Hematopoietic multipotent progenitor cell treated with erythropoietin and hydrocortisone succinate and interleukin-3 and kit ligand, for 8 days (in vitro differentiated cells): Measurements from ENCODE around the gene ZBTB22.
"Not testable (repeated sequence)": the region's sequence is repeated elsewhere in the genome, so short reads cannot be mapped to it uniquely, and the experiment has no call there.

Experiments used
- DNase-seq: peaks from one replicate; pipeline ENCODE4 v3.0.0-alpha.2; 2015

ZBTB22 gene

DNA sequence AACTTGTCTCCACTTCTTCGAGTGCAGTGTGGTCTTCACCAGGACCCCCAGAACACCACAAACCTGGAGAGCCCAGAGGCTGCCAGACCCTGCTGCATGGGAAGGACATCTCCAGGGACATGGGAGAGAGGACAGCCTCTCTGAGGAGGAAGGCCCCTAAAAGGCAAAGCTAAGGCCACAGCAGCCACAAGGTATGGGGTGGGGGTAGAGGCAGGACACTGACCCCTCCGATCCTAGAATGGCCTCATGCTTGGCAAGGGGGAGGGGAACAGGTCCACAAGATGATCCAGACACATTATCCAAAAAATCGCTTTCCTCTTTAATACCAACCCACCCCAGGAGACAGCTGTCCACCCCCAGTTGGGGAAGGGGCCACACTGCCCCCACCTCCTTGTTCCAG, 38.7 kb downstream of the ZBTB22 start:
- no peak for DNase-seq

DNA sequence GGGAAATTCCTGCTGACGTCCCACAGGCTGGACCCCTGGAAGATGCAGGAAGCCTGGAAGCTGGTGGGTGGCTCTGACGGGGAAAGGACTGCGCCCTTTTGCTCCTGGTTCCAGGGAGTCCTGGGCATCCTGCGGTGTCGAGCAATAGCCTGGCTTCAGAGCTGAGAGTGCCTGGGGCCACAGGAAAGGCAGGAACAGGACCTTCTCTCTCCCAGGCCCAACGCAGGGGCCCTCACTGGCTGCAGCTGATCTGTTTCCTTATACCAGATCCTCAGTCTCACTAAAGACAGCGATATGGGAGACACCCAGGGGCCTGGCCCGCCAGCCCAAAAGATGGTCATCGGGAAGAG, 39.2 kb downstream of the ZBTB22 start:
- DNase-seq: no peak

DNA sequence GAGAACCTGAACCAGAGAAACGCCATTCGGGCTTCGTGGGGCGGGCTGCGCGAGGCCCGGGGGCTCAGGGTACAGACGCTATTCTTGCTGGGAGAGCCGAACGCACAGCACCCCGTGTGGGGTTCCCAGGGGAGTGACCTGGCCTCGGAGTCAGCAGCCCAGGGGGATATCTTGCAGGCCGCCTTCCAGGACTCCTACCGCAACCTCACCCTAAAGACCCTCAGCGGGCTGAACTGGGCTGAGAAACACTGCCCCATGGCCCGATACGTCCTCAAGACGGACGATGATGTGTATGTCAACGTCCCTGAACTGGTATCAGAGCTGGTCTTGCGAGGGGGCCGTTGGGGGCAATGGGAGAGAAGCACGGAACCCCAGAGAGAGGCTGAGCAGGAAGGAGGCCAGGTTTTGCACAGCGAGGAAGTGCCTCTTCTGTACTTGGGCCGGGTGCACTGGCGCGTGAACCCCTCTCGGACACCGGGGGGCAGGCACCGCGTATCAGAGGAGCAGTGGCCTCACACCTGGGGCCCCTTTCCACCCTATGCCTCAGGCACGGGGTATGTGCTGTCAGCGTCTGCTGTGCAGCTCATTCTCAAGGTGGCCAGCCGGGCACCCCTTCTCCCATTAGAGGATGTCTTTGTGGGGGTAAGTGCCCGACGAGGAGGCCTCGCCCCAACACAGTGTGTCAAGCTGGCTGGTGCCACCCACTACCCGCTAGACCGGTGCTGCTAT, 39.7 kb downstream of the ZBTB22 start:
- DNase-seq: peak; percentile 21

DNA sequence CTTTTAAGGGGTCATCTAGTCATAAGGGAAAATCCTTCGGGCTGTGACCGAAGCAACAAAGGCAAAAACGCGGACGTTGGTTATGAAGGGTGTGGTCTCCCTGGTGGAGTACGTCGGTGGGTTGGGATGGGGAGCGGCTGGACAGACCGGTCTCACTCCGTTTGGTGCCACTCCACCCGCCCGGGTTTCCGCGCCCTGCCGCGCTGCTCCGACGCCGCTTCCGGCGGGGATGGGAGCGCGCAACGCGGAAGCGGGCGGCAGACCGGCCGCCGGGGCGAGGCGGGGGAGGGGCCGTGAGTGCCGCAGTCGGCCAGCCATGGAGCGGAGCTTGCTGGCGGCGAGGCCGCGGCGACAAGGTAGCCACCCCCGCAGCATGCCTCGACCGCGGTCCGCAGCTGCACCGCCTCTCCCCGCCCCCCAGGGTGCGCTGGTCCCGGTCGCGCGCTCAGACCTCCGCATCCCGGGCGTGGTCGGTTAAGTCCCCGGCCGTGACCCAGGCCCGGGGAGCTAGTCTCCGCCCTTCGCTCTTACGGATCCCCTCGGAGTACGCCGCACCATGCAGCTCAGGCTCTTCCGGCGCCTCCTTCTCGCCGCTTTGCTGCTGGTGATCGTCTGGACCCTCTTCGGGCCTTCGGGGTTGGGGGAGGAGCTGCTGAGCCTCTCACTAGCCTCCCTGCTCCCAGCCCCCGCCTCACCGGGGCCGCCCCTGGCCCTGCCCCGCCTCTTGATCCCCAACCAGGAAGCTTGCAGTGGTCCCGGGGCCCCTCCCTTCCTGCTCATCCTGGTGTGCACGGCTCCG, 40.5 kb downstream of the ZBTB22 start, which contains the start of gene B3GALT4:
Gene B3GALT4, plus strand, starts transcription at position 260 of the 799 bp plus-strand sequence. Its CDS starts 297 bp downstream, at position 557.
- DNase-seq: peak; percentile 86

DNA sequence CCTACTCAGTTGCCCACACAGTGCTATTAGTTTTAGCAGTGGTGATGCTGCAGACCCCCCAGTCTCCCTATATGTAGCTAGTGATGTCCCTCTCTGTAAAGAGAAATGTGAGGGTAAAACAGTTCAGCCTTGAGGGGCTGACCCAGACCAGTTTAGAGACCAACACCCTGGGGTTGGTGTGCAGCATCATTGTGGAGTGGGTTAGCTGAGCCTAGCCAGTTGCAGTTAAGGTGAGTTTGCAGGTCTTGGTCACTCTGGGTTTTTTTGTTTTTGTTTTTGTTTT, 41.0 kb downstream of the ZBTB22 start:
- no peak for DNase-seq

DNA sequence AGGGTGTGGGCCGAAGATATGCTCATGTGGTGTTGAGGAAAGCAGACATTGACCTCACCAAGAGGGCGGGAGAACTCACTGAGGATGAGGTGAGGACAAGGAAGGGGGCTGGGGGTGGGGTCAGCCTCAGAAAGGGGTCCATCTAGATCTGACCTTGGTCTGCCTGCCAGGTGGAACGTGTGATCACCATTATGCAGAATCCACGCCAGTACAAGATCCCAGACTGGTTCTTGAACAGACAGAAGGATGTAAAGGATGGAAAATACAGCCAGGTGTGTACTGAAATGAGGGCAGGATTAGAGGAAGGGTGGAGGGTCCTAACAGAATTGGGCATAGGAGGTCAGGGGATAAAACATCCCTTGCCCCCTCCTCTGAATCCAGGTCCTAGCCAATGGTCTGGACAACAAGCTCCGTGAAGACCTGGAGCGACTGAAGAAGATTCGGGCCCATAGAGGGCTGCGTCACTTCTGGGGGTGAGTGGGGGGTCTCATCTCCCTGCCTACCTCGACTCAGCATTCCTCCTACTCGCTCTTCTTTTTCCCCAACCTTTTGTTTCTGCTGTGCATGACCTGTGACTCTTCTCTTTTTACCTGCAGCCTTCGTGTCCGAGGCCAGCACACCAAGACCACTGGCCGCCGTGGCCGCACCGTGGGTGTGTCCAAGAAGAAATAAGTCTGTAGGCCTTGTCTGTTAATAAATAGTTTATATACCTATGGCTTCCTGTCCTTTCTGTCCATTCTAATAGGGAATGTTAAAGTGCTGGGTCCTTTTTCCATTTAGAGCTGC, 41.6 kb downstream of the ZBTB22 start:
- not testable (repeated sequence) for DNase-seq

DNA sequence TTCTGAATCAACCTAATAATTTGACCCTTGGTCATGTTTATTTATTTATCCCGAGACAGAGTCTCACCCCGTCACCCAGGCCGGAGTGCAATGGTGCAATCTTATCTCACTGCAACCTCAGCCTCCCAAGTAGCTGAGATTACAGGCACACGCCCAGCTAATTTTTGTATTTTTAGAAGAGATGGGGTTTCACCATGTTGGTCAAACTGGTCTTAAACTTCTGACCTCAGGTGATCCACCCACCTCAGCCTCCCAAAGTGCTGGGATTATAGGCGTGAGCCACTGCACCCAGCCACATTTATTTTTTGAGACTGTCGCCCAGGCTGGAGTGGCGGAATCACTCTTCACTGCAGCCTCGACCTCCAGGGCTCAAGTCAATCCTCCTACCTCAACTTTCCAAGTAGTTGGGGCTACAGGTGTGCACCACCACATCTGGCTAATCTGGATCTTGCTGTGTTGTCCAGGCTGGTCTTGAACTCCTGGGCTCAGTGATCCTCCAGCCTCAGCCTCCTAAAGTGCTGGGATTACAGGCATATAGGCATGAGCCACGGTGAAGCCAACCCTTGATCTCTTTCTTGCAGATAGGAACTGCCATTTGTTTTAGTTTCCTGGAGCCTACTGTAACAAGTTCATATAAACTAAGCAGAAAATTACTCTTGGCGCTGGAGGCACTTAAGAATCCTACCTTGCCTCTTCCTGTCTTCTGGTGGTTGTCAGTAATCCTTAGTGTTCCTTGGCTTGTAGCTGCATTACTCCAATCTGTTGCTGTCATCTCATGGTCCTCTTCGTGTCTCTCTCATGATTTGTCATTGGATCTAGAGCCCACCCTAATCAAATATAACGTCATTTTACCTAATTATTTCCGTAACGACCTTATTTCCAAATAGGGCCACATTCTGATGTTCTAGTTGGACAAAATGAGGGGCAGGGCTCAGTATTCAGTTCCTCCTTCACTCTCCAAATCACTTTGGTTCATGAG, 43.3 kb downstream of the ZBTB22 start:
- no peak for DNase-seq

DNA sequence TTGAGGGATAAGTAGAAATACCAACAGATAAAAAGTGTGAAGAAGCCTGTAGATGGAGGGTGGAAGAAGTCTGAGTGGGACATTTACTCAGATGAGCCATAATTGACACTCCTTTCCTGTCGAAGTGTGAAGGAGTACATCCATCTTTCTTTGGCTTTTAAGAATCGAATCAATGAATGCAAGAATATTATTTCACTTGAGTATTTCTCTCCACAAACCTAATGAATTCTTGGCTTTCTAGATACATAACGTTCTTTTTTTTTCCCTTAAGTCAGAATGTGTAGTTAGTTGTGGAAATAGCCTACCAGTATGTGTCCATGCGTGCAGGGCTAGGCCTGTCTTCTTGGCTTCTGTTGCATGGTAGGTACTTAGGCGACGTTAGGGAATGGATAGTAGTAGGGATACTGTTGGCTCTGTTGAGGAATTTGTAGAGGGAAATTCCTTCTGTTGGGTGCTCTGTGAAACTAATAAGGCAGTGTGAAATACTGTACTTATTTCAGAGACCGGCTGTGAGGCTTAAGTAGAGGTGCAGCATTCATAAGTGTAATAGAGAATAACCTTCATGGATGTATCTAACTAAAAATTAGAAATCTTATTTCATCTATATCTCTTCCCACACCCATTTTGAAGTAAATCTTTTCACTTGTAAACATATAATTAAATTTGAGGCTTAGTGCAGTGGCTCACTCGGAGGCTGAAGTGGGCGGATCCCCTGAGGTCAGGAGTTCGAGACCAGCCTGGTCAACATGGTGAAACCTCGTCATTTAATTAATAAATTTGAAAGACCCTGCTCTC, 44.2 kb downstream of the ZBTB22 start:
- no peak for DNase-seq

DNA sequence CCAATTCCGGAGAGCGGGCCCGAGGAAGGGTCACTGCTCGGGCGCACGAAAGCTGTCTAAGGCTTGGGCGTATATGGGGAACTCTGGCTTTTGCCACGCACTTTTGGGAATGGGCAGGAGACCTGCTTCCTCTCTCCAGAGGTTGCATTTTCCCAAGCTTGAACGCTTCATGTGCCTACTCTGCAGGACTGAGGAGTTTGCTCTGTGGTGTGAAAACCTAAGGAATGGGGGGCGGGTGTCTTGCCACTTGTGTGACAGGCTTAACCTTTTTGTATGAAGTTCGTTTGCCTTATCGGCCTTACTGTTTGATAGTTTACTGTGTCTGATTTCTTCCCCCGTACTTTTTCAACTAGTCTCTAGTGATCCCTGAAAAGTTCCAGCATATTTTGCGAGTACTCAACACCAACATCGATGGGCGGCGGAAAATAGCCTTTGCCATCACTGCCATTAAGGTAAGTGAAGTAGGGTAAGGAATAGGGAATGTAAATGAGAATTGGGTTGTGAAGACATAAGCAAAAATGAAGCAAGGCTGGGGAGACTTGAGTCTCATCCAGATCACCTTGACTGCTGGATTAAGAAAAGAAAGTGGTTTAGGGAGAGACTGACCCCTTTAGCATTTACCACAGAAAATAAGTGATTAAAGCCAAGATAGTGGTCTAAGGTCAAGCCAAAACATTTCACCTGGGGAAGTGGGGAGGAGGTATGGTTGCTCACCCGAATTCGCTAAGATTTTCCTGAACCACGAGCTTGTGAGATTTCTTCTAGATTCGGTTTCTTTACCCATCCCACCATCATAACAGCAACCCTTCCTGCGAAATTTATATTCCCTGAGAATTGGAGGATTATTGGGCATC, 45.0 kb downstream of the ZBTB22 start:
- no peak for DNase-seq

DNA sequence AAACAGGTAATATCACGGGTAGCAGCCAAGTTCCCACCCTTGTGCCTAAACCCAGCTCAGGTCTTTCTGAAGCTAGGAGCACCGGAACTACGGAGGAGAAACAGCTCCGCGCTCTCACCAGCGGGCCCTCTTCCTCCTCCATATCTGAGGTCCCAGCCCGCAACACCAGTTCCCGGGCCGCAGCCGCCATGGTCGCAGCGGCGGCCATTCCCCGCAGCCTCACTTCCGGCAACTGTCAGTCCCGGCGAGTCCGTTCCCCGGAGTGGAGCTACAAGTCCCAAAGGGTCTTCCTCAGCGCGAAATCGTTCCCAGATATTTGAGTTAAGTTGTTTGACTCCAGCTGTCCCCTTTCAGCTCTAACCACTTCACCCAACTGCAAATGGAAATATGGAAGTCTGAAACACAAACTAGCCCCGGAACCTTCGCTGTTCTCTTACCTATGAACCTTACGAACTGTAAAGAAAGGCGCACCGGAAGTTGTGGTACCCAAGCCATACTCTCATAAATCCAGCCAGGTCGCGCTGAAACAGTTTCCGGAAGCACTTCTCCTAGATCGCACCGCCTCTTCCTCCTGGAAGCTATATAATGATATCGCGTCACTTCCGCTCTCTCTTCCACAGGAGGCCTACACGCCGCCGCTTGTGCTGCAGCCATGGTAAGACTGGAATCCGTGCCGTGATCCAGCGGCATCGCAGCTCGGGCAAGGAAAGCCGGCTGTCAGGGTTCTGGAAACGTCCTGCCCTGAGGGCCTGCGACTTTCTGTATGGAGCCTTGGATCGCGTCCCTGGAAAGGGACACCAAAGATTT, 45.9 kb downstream of the ZBTB22 start, which contains the start of the genes RPS18 and VPS52:
Gene RPS18, plus strand, starts transcription at position 608 of the 807 bp plus-strand sequence. Its CDS starts 45 bp downstream, at position 653.
Gene VPS52, minus strand, starts transcription at position 409 of the 807 bp plus-strand sequence. Its CDS starts 201 bp downstream, at position 208.
- DNase-seq: peak; percentile 100

DNA sequence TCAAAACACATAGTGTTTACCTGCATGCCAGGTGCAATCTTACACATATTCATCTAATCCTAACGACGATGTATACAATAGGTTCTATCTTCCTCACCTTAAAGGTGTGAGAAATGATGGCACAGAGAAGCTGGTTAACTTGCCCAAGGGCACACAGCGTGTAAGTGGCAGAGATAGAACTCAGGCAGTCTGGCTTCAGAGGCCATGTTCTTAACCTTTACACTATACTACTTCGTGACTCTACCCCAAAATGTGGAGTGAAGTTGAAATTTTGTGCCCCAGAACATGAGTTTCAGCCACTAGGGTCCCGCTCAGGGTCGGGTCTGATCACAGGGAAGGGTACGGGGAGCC, 46.5 kb downstream of the ZBTB22 start:
- peak; percentile 54 for DNase-seq
